Measurements from ENCODE around the gene WDR27.
A peak's percentile ranks its signal among the peaks of the same experiment; 100 is the strongest.

The WDR27 gene

DNA sequence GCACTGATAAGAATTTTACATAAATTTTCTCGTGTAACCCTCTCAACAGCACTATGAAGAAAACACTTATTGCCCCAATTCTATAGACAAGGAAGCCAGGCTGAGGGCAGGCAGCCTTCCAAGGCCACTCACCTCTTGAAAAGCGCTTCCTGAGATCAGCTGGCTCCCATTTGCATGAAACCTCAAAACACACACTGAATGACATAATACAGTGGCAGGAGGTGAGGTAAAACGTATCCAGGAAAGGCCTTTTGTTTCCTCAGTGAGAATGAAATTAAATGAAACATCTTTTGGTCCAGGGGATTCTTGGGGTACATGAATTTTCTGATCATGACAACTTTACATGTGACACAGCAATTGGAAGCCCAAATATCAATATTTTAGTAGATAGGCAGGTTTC, 112.5 kb downstream of the WDR27 start:
- peaks cover 27% of the 10 kb centered on the region for H3K4me1 Mint-ChIP-seq

DNA sequence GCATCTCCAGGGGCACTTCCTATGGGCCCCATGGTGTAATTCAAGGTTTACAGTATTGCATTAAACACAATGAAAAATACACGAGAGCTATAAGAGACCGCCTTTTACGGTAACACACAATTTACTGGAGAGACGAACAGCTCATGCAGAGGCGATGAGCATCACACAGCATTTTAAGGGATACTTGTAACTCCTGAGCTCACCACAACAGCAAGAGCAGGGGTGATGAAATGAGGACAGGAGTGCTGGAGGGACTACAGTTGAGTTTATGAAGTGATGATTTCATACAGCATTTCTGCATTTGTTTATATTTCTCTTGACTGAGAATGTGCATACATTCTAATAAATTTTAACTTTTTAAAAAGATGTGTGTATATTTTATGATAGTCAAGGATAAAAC, 113.9 kb downstream of the WDR27 start:
- Mint-ChIP-seq H3K36me3 (peaks cover 5% of the 10 kb centered on the region), H3K4me1 (peaks cover 34% of the 10 kb centered on the region), H3K27ac (no peak overlapping the region), H3K4me3 (no peak overlapping the region), H3K9me3 (no peaks in the 10 kb centered on the region)
- ATAC-seq: no peak
- no peak for DNase-seq (ENCODE audit: low spot score in 2 of 2)

More for the DNA sequence above, 112.5 kb downstream of the WDR27 start:
- Mint-ChIP-seq H3K9me3 (no peaks in the 10 kb centered on the region), H3K4me3 (peak overlapping the region; percentile 46), H3K27ac (peak overlapping the region; percentile 87), H3K36me3 (peaks cover 5% of the 10 kb centered on the region)
- ATAC-seq (peak; percentile 81), DNase-seq (ENCODE audit: low spot score in 2 of 2) (peak in 1 of 2 donors; percentile 58)

DNA sequence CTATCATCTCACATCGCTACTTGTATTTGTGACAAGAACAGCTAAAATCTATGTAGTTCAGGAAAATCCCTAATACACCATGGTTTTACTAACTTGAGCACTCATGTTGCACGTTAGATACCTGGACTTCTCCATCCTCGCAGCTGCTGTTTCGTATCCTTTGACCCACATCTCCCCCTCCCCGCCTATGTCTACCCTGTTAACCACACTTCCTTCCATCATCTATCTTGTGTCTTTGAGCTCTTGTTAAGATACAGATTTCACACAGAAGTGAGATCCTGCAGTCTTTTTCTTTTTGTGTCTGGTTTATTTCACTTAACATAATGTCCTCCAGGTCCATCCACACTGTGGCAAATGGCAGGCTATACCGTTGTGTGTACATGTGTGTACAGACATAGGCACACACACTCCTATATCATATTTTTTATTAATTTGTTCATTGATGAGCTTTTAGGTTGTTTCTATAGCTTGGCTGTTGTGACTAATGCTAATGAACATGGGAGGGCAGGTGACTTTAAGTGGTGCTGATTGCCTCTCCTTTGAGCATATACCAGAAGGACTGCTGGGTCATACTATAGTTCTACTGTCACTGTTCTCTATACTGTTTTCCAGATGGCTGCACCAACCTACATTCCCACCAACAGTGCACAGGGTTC, 117.8 kb downstream of the WDR27 start:
- no peak for DNase-seq (ENCODE audit: low spot score in 2 of 2)
- no peaks in the 10 kb centered on the region for H3K36me3 Mint-ChIP-seq
- peaks cover 13% of the 10 kb centered on the region for H3K4me1 Mint-ChIP-seq
- H3K27ac Mint-ChIP-seq: no peak overlapping the region
- ATAC-seq: peak; percentile 69
- no peaks in the 10 kb centered on the region for H3K9me3 Mint-ChIP-seq
- no peak overlapping the region for H3K4me3 Mint-ChIP-seq

DNA sequence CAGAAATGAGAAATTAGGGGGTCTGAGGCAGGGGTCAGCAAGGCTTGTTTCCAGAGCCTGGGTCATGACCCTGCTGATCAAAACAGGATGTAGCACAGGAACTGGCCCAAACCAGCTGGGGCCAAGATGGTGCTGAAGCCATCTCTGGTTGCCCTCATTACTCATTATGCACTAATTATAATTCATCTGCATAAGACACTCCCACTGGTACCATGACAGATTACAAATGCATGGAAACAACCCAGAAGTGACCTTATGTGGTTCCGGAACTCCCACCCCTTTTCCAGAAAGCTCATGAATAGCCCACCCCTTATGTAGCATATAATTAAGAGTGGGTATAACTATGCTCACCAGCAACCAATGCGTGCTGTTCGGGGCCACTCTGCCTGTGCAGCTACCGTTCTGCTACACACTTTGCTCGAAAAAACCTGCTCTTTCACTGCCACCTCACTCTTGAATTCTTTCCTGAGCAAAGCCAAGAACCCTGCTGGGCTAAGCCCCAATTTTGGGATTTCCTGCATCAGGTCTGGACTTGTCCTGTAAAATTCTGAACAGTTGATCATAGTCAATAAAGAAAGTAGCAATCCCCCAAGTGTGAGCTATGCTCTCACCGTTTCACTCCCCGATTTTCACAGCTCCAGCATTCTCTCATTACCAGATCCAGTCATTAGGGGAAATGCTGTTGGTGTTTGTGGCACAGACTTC, 122.3 kb downstream of the WDR27 start:
- H3K4me1 Mint-ChIP-seq: peaks cover 15% of the 10 kb centered on the region

DNA sequence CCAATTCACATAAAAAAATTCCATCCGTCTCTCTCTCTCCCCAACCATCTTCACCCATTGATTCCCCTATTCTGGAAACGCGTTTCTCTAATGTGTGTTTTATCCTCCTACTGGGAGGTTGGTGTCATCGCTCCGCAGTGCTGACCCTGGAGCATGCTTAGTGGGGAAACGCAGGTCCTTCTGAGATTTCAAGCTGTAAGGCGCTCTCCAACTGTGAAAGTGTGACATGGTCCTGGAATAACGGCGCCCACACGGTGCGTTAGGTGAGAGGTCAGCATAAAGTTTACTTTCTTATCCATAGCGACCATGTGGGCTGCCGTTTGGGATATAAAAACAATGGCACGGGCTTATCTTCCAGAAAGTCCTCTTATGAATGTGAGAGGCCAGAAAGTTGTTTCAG, 123.9 kb downstream of the WDR27 start:
- H3K4me1 Mint-ChIP-seq: peaks cover 5% of the 10 kb centered on the region
- H3K27ac Mint-ChIP-seq: no peak overlapping the region
- DNase-seq (ENCODE audit: low spot score in 2 of 2): no peak
- no peak overlapping the region for H3K4me3 Mint-ChIP-seq
- peaks cover 2% of the 10 kb centered on the region for H3K9me3 Mint-ChIP-seq
- ATAC-seq: no peak
- no peaks in the 10 kb centered on the region for H3K36me3 Mint-ChIP-seq

More for the DNA sequence above, 122.3 kb downstream of the WDR27 start:
- ATAC-seq (no peak), DNase-seq (ENCODE audit: low spot score in 2 of 2) (no peak)
- no peaks in the 10 kb centered on the region for H3K36me3 Mint-ChIP-seq
- peaks cover 2% of the 10 kb centered on the region for H3K9me3 Mint-ChIP-seq
- no peak overlapping the region for H3K4me3 Mint-ChIP-seq
- H3K27ac Mint-ChIP-seq: no peak overlapping the region

DNA sequence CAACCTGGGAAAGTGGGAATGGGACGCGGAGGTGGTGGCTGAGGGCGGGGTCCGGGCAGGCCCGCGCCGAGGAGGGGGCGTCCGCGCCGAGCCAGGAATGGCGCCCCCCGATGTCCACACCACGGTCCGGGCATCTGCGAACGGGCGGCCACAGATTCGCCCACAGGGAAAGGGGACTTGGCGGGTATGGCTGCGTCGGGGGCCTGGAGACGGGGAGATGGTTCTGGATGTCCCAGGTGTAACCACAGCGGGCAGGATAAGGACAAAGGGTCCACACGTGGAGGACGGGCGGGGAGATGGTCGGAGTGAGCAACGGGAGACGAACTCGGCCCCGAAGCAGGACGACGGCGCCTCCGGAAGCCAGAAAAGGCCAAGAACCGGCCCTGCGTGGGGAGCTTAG, 124.6 kb downstream of the WDR27 start:
- ATAC-seq (no peak), DNase-seq (ENCODE audit: low spot score in 2 of 2) (no peak)
- Mint-ChIP-seq H3K4me3 (no peak overlapping the region), H3K9me3 (peaks cover 2% of the 10 kb centered on the region), H3K36me3 (no peaks in the 10 kb centered on the region), H3K4me1 (peaks cover 5% of the 10 kb centered on the region), H3K27ac (no peak overlapping the region)

DNA sequence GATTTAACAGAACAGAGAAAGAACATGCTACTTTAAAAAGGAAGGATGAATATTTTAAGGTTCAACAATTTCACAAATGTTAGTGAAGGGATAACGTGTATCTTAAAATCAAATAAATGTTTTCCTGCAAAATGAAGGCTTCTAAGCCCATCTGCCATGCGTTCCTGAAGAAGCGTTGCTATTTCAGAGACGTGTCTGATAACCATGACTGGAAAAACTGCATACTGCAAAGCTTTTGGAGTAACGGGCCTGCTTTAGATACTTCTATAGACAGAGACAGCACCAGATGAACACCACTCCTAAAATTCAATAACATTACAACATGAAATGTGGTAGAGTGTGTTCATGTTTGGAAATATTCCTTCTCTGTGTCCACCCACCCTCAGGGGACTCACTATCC, 126.0 kb downstream of the WDR27 start:
- ATAC-seq: no peak
- H3K4me3 Mint-ChIP-seq: no peak overlapping the region
- peaks cover 5% of the 10 kb centered on the region for H3K4me1 Mint-ChIP-seq
- no peaks in the 10 kb centered on the region for H3K36me3 Mint-ChIP-seq
- H3K9me3 Mint-ChIP-seq: peaks cover 2% of the 10 kb centered on the region
- no peak for DNase-seq (ENCODE audit: low spot score in 2 of 2)
- H3K27ac Mint-ChIP-seq: no peak overlapping the region

DNA sequence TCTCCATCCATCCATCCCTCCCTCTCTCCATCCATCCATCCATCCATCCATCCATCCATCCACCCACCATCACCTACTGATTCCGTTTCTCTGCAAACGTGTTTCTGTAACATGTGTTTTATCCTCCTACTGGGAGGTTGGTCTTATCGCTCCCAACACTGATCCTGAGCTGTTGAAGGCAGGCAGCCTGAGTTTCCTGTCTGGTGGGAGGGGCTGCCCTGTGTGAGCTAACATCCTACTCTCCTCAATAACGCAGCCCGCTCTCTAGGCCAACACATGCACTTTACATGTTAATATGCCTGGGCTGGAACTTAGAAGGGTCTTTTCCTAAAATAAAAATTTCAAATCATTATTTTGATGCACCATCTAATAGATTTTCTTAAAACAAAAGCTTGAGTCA, 126.5 kb downstream of the WDR27 start:
- Mint-ChIP-seq H3K4me1 (peaks cover 5% of the 10 kb centered on the region), H3K27ac (no peak overlapping the region), H3K4me3 (no peak overlapping the region), H3K9me3 (peaks cover 2% of the 10 kb centered on the region), H3K36me3 (no peaks in the 10 kb centered on the region)
- no peak for ATAC-seq
- DNase-seq (ENCODE audit: low spot score in 2 of 2): no peak

DNA sequence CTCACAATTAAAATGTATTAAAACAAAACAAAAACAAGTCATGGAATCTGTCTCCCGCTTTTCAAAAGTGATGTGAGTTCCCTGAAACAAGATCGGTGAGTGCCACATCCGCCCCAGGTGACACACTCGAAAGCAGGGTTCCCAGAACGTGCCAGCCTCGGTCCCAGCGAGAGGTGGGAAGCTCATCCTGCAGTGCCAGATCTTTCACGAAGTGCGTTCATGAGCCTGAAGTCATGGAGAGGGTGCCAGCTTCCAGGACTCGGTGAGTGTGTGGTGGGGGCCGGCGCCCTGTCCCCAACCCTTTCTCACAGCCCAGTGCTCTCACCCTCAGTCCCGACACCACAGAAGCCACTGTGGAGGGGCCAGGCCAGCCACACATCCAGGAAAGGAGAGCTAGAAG, 127.4 kb downstream of the WDR27 start:
- no peak overlapping the region for H3K27ac Mint-ChIP-seq

DNA sequence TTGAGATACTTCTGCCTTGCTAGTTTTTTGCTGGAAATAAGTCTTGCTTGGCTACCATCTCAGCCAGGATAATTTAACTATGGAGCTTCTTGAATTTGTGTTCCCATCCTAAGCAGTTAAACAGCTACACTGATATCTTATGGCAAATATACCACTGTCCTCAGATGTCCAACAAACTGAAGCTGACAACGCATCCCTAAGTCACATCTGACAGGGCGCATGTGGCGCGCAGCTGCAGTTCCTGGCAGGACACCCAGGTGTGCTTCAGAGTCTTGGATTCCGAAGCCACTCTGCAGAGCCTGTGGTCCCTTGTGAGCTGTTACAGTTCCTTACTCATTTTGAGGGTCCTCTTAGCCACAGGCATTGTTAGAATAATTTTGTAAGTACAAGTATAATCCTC, 127.9 kb downstream of the WDR27 start:
- H3K4me1 Mint-ChIP-seq: peaks cover 5% of the 10 kb centered on the region
- DNase-seq (ENCODE audit: low spot score in 2 of 2) (no peak), ATAC-seq (no peak)
- no peaks in the 10 kb centered on the region for H3K36me3 Mint-ChIP-seq
- no peak overlapping the region for H3K27ac Mint-ChIP-seq
- H3K4me3 Mint-ChIP-seq: no peak overlapping the region
- H3K9me3 Mint-ChIP-seq: peaks cover 2% of the 10 kb centered on the region

More for the DNA sequence above, 127.4 kb downstream of the WDR27 start:
- ATAC-seq (no peak), DNase-seq (ENCODE audit: low spot score in 2 of 2) (no peak)
- H3K9me3 Mint-ChIP-seq: peaks cover 2% of the 10 kb centered on the region
- H3K4me3 Mint-ChIP-seq: no peak overlapping the region
- peaks cover 5% of the 10 kb centered on the region for H3K4me1 Mint-ChIP-seq
- no peaks in the 10 kb centered on the region for H3K36me3 Mint-ChIP-seq

DNA sequence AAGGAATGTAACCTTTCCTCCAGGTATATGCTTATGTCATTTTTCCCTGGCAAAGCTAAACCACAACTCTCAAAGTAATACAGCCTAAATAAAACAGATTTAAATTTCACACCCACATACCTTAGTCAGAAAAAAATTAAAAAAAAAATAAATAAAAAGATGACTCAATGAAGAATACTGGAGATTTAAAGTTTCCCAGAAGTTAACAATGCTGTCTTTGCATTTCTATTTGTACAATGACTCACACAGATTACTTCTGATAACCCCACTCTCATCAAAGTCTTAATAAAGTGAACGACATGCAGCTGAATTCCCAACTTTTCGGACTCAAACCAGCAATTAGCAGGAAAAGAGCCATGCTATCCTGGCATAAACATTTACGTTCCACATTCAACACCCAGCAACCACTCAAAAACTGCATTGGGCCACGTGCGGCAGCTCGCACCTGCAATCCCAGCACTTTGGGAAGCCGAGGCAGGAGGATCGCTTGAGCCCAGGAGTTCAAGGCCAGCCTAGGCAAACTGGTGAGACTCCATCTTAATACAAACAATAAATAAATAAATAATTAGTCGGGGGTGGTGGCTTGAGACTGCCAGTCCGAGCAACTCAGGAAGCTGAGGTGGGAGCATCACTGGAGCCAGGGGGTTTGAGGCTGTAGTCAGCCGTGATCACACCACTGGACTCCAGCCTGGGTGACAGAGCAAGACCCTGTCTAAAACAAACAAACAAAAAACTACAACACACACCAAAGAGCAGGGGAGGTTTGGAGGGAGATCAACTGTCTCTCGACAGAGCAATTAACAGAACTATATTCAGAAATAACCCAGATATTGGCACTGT, 130.5 kb downstream of the WDR27 start:
- no peak for ATAC-seq
- Mint-ChIP-seq H3K27ac (no peak overlapping the region), H3K9me3 (no peaks in the 10 kb centered on the region), H3K36me3 (no peaks in the 10 kb centered on the region), H3K4me1 (peaks cover 6% of the 10 kb centered on the region), H3K4me3 (no peak overlapping the region)
- no peak for DNase-seq (ENCODE audit: low spot score in 2 of 2)

DNA sequence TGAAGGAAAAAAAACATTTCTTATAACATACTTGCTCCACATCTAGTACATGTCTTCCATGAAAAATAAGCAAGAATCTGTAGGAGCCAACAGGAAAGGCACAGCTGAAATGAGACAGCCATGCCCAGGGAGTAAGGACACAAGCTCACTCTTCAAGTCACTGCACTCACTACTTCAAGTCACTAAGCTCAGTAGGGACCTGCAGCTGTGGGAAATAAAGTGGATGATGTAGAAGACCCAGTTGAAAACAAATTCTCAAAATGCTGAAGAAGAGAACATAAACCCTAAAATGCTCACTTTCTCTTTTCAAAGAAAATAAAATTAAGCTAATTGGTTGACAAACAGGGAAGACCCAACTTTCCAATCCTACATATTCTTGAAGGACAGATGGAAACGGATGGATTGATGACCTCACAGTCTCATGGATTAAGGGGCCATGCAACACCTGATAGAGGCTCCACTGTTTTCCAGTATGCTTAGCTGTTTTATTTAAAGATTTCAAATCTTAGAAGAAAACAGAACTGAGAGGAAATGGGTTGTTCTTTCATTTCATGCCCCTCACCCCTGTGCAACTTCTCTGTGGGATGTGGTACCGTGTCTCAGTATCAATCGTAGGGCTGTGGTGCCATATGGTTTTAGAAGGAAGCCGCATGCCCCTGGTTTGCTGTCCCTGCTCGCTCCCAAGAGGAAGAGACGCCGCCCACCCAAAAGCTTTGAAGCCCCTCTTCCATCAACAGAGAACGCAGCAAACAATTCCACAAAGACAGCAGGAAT, 133.3 kb downstream of the WDR27 start:
- H3K27ac Mint-ChIP-seq: no peak overlapping the region
- no peak overlapping the region for H3K4me3 Mint-ChIP-seq
- H3K4me1 Mint-ChIP-seq: peaks cover 6% of the 10 kb centered on the region
- peak; percentile 47 for ATAC-seq
- no peaks in the 10 kb centered on the region for H3K9me3 Mint-ChIP-seq
- no peaks in the 10 kb centered on the region for H3K36me3 Mint-ChIP-seq
- no peak for DNase-seq (ENCODE audit: low spot score in 2 of 2)

DNA sequence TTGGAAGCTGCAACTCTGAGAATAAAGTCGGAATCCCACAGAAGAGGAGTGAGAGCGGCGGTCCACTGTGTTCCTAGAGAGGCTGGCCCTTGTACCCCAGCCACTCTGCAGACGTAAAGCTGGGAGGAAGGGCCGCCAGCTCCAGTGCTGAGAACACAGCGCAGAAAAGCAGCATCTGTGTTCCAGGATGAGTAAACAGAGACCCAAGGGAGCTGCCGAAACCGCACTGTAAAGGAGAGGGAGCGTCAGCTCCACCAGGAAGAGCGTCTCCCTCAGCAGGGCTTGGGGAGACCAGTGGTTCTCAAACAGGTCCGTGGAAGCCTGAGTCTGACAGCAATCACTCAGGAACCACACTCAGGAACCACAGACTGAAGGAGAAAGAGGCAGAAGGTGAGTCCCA, 134.0 kb downstream of the WDR27 start:
- Mint-ChIP-seq H3K4me3 (no peak overlapping the region), H3K36me3 (no peaks in the 10 kb centered on the region), H3K4me1 (peaks cover 6% of the 10 kb centered on the region), H3K27ac (no peak overlapping the region), H3K9me3 (no peaks in the 10 kb centered on the region)
- ATAC-seq: no peak
- no peak for DNase-seq (ENCODE audit: low spot score in 2 of 2)

DNA sequence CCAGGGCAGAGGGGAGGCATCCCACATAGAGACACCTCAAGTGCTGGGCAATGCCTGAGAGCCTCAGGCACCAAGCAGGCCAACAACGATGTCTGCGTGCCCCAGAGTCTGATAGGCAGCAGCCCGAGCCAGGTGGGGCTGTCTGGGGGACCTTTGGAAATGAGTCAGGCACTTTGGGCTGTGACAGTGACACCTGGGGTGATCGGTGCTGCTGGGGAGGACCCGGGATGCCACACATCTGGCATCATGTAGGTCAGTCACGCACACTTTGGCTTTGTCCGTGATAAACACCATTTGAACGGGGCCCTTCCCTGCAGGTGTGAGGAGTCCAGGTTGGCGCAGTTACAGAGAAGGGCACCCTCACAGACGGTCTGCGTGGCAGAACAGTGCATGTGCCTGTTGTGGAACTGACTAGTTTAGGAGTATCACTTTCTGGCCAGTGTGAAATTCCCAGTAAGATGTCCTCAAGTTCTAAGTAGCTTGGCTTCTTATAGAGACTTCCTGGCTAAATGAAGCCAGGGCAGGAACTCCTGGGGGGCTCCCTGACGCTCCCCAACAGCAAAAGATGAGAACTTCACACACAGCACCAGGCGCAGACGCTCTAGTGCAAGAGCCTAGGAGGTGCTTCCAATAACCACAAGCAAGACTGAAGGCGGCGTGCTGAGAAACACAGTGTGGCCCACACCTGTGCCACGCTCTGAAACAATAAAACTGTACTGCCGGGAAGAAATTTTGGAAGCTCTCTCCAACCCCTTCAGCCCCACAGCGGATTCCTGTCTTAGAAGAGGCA, 134.7 kb downstream of the WDR27 start:
- H3K4me1 Mint-ChIP-seq: peaks cover 10% of the 10 kb centered on the region
- no peak overlapping the region for H3K4me3 Mint-ChIP-seq
- no peak for ATAC-seq
- no peaks in the 10 kb centered on the region for H3K36me3 Mint-ChIP-seq
- no peak overlapping the region for H3K27ac Mint-ChIP-seq
- DNase-seq (ENCODE audit: low spot score in 2 of 2): no peak
- no peaks in the 10 kb centered on the region for H3K9me3 Mint-ChIP-seq
